Measurements from ENCODE around the gene UNC119. TPM values are rescaled to one million over a fixed set of nuclear protein-coding genes. Genes with fewer than 3 reads are reported as not detected.

The UNC119 gene
- total and polyA plus RNA-seq, 4 donors = 14.0 to 20.0 (median 16.1) TPM

- Histone ChIP-seq H3K27me3 (ENCODE audit: control insufficient read depth in 4 of 4, insufficient read depth in 4 of 4, low read length in 3 of 4) (no peaks in the 10 kb centered on the region), H3K27ac (ENCODE audit: low read depth in 1 of 2, low read length in 2 of 2) (no peak overlapping the region)
- WGBS = 70% methylated on average over 12 of the region's 12 CpGs
Measured at GRCh38 chr17:28498652-28499363, 53.6 kb downstream of the UNC119 start.

More at GRCh38 chr17:28498652-28499363, 53.6 kb downstream of the UNC119 start:
- TF ChIP-seq, protein P1, sequence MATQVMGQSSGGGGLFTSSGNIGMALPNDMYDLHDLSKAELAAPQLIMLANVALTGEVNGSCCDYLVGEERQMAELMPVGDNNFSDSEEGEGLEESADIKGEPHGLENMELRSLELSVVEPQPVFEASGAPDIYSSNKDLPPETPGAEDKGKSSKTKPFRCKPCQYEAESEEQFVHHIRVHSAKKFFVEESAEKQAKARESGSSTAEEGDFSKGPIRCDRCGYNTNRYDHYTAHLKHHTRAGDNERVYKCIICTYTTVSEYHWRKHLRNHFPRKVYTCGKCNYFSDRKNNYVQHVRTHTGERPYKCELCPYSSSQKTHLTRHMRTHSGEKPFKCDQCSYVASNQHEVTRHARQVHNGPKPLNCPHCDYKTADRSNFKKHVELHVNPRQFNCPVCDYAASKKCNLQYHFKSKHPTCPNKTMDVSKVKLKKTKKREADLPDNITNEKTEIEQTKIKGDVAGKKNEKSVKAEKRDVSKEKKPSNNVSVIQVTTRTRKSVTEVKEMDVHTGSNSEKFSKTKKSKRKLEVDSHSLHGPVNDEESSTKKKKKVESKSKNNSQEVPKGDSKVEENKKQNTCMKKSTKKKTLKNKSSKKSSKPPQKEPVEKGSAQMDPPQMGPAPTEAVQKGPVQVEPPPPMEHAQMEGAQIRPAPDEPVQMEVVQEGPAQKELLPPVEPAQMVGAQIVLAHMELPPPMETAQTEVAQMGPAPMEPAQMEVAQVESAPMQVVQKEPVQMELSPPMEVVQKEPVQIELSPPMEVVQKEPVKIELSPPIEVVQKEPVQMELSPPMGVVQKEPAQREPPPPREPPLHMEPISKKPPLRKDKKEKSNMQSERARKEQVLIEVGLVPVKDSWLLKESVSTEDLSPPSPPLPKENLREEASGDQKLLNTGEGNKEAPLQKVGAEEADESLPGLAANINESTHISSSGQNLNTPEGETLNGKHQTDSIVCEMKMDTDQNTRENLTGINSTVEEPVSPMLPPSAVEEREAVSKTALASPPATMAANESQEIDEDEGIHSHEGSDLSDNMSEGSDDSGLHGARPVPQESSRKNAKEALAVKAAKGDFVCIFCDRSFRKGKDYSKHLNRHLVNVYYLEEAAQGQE (IDR thresholded peaks at IDR 0.05) = no peak
- no peak for TF ChIP-seq SP1 (IDR thresholded peaks at IDR 0.05)
- TF ChIP-seq TAF1 (conservative IDR thresholded peaks at IDR 0.05) = no peak
- TF ChIP-seq, protein P2, sequence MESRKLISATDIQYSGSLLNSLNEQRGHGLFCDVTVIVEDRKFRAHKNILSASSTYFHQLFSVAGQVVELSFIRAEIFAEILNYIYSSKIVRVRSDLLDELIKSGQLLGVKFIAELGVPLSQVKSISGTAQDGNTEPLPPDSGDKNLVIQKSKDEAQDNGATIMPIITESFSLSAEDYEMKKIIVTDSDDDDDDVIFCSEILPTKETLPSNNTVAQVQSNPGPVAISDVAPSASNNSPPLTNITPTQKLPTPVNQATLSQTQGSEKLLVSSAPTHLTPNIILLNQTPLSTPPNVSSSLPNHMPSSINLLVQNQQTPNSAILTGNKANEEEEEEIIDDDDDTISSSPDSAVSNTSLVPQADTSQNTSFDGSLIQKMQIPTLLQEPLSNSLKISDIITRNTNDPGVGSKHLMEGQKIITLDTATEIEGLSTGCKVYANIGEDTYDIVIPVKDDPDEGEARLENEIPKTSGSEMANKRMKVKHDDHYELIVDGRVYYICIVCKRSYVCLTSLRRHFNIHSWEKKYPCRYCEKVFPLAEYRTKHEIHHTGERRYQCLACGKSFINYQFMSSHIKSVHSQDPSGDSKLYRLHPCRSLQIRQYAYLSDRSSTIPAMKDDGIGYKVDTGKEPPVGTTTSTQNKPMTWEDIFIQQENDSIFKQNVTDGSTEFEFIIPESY (IDR thresholded peaks at IDR 0.05) = no peak
- TF ChIP-seq JUND (IDR thresholded peaks at IDR 0.05) = no peak
- no peak for TF ChIP-seq HNF4G (IDR thresholded peaks at IDR 0.05)
- no peak for TF ChIP-seq FOXA1 (IDR thresholded peaks at IDR 0.05)
- no peak for TF ChIP-seq CTCF (IDR thresholded peaks at IDR 0.05; ENCODE audit: low read depth, low read length, missing input control)
- TF ChIP-seq GABPA (IDR thresholded peaks at IDR 0.05 in 1 of 2, conservative IDR thresholded peaks at IDR 0.05 in 1 of 2) = no peak
- no peak for TF ChIP-seq ATF3 (IDR thresholded peaks at IDR 0.05)
- TF ChIP-seq NR2F2 (IDR thresholded peaks at IDR 0.05) = no peak
- no peak for TF ChIP-seq YY1 (IDR thresholded peaks at IDR 0.05)
- TF ChIP-seq RXRA (IDR thresholded peaks at IDR 0.05) = no peak
- TF ChIP-seq, protein P3, sequence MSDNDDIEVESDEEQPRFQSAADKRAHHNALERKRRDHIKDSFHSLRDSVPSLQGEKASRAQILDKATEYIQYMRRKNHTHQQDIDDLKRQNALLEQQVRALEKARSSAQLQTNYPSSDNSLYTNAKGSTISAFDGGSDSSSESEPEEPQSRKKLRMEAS (IDR thresholded peaks at IDR 0.05) = no peak
- Histone ChIP-seq H3K4me1 (ENCODE audit: control insufficient read depth in 4 of 4, insufficient read depth in 4 of 4, low read length in 3 of 4) (no peaks in the 10 kb centered on the region), H3K36me3 (ENCODE audit: control insufficient read depth in 4 of 4, insufficient read depth in 3 of 4, low read depth in 1 of 4, low read length in 3 of 4) (no peaks in the 10 kb centered on the region), H3K4me3 (ENCODE audit: low read depth in 1 of 3, low read length in 3 of 3) (no peak overlapping the region), H3K9me3 (ENCODE audit: control insufficient read depth in 4 of 4, low read length in 3 of 4) (no peaks in the 10 kb centered on the region), H3K9ac (ENCODE audit: low read depth in 1 of 2, low read length in 2 of 2) (no peak overlapping the region)
- no peak for DNase-seq (ENCODE audit: low spot score)
